Adrenal gland (tissue), 5 donors: Measurements from ENCODE around the gene TNFRSF6B.

Experiments used
- CTCF ChIP-seq, 6 experiments: fragments of 450-650 bp in 4 of 6; fragments of 200-600 bp in 2 of 6; sonication (generic) in 1 of 6; IDR thresholded peaks; 1 replicate in 5 of 6; 2 replicates in 1 of 6; pipeline versions ENCODE4 v1.5.1 to v1.8.0; 2016 to 2021; ENCODE audit warnings: antibody characterized with exemption in 6 of 6, mild to moderate bottlenecking in 2 of 6, moderate library complexity in 1 of 6
- POLR2A ChIP-seq, 2 donors: fragments of 450-650 bp; IDR thresholded peaks; one replicate each; pipeline ENCODE4 v1.6.1; 2017; ENCODE audit warnings: antibody characterized with exemption in 2 of 2, mild to moderate bottlenecking in 2 of 2, moderate library complexity in 1 of 2
- donor health status: DM: no; HTN: no; CAD: no.

- no peak for TF ChIP-seq CTCF (IDR thresholded peaks at IDR 0.05)
- TF ChIP-seq POLR2A (IDR thresholded peaks at IDR 0.05), result no peak
These were observed 30.7 kb upstream of the TNFRSF6B start for GRCh38 chr20:63665708-63666107.
